NCI-H510A treated with DMSO at 0.1 percent for 48 hours (cell line): ENCODE data around the gene PRR23B.
"Not testable (repeated sequence)": the region's sequence is repeated elsewhere in the genome, so short reads cannot be mapped to it uniquely, and the experiment has no call there.

Experiments
- DNase-seq: peaks from one replicate; lab custom pipeline; 2025; lab: John Stamatoyannopoulos, UW

PRR23B gene

DNA sequence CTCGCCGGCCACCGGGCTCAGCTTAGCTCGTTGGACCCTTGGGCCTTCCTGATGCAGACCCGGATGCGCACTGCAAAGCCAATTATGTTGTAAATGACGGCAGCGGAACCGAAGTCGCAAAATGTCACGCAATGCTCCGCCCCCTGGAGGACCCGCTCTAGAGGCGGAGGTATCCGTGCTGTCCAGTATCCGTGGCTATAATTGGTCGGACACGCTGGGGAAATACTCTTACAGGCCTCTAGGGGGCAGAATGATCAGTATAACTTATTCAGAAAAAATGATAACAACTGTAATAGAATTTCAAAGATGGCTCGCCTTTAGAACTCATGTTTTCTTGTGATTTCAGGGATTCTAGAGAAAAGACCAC lies at the start of gene PRR23B:
TSS of gene PRR23B (minus strand) at position 59 of the 367 bp plus-strand sequence. CDS start 265 bp downstream, outside the sequence.
- no peak for DNase-seq

GRCh38 chr3:139062918-139063317 lies 42.2 kb upstream of the PRR23B start:
- DNase-seq, result no peak

DNA sequence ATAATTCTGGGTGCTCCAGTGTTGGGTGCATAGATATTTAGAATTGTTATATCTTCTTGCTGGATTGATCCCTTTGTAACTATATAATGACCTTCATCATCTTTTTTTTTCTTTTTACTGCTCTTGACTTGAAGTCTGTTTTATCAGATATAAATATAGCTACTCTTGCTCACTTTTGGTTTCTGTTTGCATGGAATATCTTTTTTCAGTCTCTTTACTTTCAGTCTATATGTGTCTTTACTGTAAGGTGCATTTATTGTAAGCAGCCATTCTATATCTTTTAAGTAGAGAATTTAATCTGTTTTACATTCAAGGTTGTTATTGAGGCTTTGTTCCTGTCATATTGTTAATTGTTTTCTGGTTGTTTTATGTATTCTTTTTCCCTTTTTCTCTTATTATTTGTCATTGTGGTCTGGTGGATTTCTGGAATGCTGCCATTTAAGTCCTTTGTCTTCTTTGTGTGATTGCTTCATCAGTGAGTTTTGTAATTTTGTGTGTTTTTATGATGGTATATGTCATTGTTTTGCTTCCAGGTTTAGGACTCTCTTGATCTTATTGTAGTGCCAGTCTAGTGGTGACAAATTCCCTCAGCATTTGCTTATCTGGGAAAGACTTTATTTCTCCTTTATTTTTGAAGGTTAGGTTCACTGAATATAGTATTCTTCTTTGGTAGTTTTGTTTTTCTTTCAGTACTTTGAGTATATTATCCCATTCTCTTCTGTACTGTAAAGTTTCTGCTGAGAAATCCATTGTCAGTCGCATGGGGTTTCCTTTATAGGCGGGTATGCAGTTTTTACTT lies 32.3 kb upstream of the PRR23B start:
- DNase-seq, result no peak

DNA sequence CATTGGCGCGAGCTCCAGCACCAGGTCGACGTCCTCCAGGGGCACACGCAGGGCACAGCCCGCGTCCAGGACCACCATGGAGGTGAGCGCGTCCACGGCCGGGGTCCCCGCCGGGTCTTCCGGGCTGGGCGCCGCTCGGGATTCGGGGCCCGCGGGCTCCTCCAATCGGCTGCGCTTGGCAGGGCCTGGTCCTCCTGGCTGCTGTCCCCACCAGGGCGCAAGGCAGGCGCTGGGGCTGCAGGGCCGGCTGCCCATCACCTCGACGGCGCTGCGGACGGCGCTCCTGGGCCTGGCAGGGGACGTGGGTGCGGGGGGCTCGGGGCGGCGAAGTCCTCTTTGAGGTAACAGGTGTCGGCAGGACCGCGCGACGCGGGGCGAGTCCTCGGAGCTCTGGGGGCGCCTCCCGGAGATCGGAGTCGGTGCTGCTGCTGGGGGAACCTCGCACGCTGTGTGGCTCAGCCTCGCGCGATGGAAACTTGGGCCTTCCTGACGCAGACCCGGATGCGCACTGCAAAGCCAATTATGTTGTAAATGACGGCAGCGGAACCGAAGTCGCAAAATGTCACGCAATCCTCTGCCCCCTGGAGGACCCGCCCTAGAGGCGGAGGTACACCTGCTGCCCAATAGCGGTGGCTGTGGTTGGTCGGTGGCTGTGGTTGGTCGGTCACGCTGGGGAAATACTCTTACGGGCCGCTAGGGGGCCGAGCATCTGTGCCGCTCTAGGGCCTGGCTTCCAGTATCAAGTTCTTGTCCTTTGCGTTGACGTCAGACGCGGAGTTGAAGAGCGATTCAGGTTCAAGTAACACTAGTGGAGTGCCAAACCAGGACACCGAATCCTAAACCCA lies 23.9 kb upstream of the PRR23B start, which contains the start of gene PRR23C:
TSS of gene PRR23C (minus strand) at position 527 of the 845 bp plus-strand sequence. CDS start at position 255, 272 bp downstream.
- no peak for DNase-seq

DNA sequence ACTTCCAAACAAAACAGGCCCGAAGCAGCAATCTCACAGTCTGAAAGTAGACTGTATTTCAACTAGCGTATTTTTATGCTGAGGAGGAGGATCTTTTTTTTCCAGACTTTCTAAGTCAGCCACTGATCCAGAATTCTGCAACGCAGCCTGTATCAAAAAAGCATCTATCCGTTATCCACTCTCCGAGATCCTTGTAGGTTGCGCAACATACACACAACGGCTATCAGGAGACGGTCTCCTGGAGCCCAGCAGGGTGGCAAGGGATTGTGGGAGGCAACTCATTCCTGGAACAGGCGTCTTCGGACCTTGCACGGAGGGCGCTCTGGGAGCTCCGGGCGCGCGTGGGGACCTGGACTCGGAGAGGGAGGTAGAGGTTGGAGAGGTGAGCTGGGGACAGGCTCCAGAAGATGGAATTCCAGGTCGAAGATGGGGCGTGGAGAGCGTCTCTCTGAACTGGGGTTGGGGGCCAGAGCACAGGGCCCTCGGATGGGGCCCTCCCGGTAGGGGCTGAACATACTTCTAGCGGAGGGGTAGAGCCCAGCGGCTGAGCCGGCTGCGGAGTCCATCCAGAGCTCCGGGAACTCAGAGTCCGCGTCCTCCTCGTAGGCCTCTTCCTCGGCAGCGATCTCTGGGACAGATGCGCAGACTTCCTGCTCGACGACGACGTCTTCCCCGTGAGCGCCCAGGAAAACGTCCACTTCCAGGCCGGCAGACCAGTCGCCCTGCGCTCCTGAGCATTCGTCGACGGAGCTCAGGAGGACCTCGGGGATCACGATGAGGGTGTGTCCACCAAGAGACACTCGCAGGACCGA lies 23.0 kb upstream of the PRR23B start:
- no peak for DNase-seq

GRCh38 chr3:139037478-139037877 lies 16.8 kb upstream of the PRR23B start:
- no peak for DNase-seq

GRCh38 chr3:139032326-139033002 lies 11.7 kb upstream of the PRR23B start:
- DNase-seq, result no peak

DNA sequence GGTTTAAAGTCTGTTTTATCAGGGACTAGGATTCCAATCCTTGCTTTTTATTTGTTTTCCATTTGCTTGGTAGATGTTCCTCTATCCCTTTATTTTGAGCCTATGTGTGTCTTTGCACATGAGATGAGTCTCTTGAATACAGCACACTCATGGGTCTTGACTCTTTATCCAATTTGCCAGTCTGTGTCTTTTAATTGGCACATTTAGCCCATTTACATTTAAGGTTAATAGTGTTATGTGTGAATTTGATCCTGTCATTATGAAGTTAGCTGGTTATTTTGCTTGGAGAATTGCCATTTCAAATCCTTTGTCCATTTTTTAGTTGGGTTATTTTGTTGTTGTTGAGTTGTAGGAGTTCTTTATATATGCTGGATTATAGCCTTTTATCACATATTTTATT lies 9.8 kb upstream of the PRR23B start:
- not testable (repeated sequence) for DNase-seq

DNA sequence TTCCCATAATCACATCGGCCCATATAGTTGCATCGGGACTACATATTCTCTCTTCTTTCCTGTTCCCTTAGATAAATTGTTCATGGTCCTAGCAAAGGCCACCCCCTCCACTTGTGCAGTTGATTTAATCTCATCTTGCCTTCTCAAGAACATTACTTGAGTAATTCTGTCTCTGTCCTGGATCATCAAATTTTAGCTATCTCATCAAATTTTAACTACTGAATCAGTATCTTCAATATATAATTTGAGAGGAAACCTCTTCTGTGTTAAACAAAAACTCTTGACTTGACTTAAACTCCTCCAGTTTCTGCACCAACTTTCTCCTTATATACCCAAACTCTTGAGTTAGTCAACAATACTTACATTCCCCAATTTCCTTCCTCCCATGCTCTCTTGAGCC lies 4.2 kb upstream of the PRR23B start:
- DNase-seq, result no peak

GRCh38 chr3:139020036-139020867 lies 474 bp downstream of the PRR23B start:
- no peak for DNase-seq

DNA sequence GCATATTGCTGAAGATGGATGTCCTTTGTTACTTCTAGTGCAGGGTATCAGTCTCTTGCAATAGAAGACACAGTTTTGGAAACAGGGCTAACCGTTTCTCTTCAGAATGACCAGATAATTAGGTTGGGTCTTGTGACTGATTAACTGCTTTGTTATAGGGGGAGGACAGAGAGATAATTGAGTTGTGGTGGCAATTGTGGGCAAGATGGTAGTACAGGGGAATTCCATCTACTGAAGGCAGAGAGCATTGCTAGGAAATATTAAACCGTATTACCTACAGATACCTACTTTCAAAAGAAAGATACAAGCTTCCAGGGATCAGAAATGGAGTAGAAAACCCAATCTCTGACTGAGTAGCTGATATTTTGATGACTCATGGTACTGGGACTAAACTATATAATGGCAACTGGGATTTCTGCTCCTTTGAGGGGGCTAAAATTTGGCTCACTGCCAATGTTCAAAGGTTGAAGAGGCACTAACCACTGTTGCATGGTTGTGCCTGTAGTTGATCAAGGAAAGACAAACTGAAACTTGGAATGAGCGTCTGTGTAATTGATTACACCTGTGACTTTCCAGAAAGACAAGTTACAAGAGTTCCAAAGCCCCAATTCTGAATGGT lies 4.2 kb downstream of the PRR23B start:
- no peak for DNase-seq

- DNase-seq, result no peak
Observed at GRCh38 chr3:139006051-139006716, 14.5 kb downstream of the PRR23B start, which contains the start of gene PRR23A. Gene PRR23A, minus strand, starts transcription at chr3:139006268. Its CDS starts 0 bp downstream, at chr3:139006268.

DNA sequence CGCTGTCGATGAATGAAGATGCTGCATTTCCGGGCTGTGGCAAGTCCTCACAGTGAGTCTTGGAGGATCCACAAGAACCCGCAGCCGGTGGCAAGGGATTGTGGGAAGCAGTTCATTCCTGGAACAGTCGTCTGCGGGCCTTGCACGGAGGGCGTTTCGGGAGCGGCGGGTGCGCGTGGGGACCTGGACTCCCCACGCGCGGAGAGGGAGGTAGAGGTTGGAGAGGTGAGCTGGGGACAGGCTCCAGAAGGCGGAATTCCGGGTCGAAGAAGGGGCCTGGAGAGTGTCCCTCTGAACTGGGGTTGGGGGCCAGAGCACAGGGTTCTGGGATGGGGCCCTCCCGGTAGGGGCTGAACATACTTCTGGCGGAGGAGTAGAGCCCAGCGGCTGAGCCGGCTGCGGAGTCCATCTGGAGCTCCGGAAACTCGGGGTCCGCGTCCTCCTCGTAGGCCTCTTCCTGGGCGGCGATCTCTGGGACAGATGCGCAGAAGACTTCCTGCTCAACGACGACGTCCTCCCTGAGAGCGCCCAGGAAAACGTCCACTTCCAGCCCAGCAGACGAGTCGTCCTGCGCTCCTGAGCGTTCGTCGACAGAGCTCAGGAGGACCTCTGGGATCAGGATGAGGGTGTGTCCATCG lies 15.3 kb downstream of the PRR23B start:
- no peak for DNase-seq

DNA sequence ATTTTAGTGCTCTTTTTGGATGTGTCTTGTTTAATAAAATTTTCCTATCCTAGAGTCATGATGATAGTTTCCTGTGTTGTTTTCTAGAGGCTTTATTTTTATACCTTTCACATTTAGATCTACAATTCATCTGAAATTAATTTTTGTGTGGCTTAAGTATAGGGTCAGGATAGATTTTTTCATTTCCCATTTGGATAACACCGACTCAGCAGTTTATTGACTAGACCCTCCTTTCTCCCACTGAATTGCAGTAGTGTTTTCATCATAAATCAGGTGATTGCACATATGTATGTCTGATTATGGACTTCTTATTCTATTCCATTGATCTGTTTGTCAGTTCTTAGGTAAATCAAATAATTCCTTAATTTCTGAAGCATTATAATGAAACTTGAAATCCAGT lies 25.0 kb downstream of the PRR23B start:
- DNase-seq, result no peak

DNA sequence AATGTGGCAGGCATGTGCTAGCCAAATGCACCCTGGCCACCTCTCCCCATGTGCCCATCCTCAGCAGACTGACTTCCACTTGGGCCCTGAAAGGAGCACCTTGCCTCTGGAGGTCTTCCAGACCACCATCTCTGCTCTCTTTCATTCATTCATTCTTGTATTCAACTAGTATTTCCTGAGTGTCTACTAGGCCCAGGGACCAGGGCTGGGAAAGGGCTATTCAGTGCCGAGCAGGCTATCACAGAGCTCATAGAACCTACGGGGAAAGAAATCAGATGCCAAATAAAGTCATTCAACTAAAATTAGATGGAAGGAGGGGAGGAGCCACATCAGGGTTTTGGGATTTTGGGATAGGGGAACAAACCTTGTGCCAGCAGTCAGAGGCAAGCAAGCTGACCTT lies 33.5 kb downstream of the PRR23B start:
- no peak for DNase-seq

GRCh38 chr3:138985932-138986331 lies 34.8 kb downstream of the PRR23B start:
- no peak for DNase-seq

DNA sequence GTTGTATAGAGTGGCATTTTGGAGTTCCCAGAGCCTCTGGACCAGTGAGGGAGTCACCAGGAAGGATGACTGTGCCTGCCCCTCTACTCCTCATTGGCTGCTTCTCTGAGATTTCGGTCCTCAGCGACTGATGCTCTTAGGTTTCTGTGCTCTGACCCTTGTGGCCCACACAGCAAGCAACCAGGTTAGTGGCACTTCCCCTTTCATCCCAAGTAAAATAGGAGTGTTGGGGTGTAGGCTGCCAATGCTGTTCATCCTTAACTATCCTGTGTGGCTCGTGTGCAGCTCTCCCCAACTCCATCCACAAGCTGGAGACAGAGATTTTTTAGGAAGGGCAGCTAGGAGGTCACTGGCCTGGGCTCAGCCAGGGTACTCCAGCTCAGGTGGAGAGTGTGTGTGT lies 35.9 kb downstream of the PRR23B start:
- no peak for DNase-seq

GRCh38 chr3:138976047-138976446 lies 44.7 kb downstream of the PRR23B start:
- no peak for DNase-seq

DNA sequence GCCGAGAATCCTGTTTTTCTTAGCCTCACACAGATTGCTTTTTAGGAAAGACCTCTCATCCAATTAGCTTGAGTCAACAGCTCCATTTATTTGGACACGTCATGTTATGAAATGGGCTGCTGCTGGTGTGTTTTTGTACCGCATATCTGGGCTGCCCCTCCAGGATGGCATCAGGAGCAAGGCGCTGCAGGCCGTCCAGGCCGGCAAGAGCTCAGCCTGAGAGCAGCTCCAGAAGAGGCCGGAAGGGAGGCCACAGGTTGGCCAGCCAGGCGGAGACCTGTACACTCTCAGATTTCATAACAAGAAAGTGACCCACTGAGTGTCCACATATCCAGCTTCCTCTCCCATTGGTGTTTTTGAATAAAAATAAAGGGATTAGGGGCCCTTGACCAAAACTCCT lies 45.4 kb downstream of the PRR23B start:
- no peak for DNase-seq
